Neural progenitor cell (in vitro differentiated cells): ENCODE results near the gene BRINP1.

Experiments
- CTCF ChIP-seq: fragments of 200-600 bp; sonication (generic); IDR thresholded peaks from 2 replicates; pipeline ENCODE4 v1.5.1; 2017; ENCODE audit warnings: antibody characterized with exemption, mild to moderate bottlenecking
- EZH2 ChIP-seq: fragments of 200-600 bp; sonication (generic); IDR thresholded peaks from 2 replicates; pipeline ENCODE4 v1.6.1; 2017; ENCODE audit warnings: antibody characterized with exemption, mild to moderate bottlenecking, moderate library complexity
- EZH2phosphoT487 ChIP-seq: fragments of 200-600 bp; sonication (generic); IDR thresholded peaks from 2 replicates; pipeline ENCODE4 v1.6.1; 2017; ENCODE audit warnings: antibody characterized with exemption

GRCh38 chr9:119282476-119283077, 86.7 kb downstream of the BRINP1 start:
- TF ChIP-seq CTCF (no peak), EZH2 (peak; percentile 24), EZH2phosphoT487 (peak; percentile 39)
